GM12878 (cell line): ENCODE results near the gene MORF4L2. TPM values are rescaled to one million over a fixed set of nuclear protein-coding genes. Genes with fewer than 3 reads are reported as not detected.

ENCODE experiments used
- ATAC-seq: fragments of 200-7000 bp; cut with Tn5 transposase; 3 replicates; pipeline ENCODE4 v1.9.1; 2020; ENCODE audit warnings: mild to moderate bottlenecking, moderate library complexity
- BruUV-seq: library from RNA; stranded (reverse); fragments of 400-500 nt; replicated peaks from 2 replicates; lab custom pipeline; 2021; lab: Mats Ljungman, UMichigan
- CTCF ChIA-PET: fragments of 300-600 bp; sonication (Branson Sonifier 250); formaldehyde crosslinking; extraction: SDS; loops from one replicate; lab custom pipeline; 2021; ENCODE audit warnings: inconsistent platforms; lab: Yijun Ruan, JAX
- POLR2A ChIA-PET: fragments of 350-600 bp; formaldehyde crosslinking; extraction: SDS; loops from one replicate; lab custom pipeline; 2021; ENCODE audit warnings: inconsistent platforms; lab: Charles Lee
- RAD21 ChIA-PET: fragments of 300-600 bp; sonication (Branson Sonifier 250); formaldehyde crosslinking; loops from one replicate; lab custom pipeline; 2023; ENCODE audit warnings: antibody characterized with exemption; ENCODE audit not compliant: unreplicated experiment; lab: Charles Lee
- SMC1A ChIA-PET: fragments of 300-600 bp; sonication (Branson Sonifier 250); formaldehyde crosslinking; loops from one replicate; lab custom pipeline; 2023; ENCODE audit not compliant: unreplicated experiment, uncharacterized antibody; lab: Charles Lee
- DNase-seq: peaks from one replicate; pipeline ENCODE4 v3.0.0-alpha.2; 2011; ENCODE audit warnings: low read depth, low spot score
- FAIRE-seq: peaks from 3 replicates; lab custom pipeline; 2011; peaks lifted over from hg19 to GRCh38; lab: Jason Lieb, UNC
- H2AFZ ChIP-seq: 2 replicates; pipeline ENCODE4 v1.6.0; 2011; ENCODE audit warnings: low read depth, low read length, control low read depth; ENCODE audit not compliant: control insufficient read depth
- H3K27ac ChIP-seq: 2 replicates; pipeline ENCODE4 v1.5.1; 2011; ENCODE audit warnings: control low read depth; ENCODE audit not compliant: control insufficient read depth, insufficient read depth
- H3K27me3 ChIP-seq, 2 experiments: replicated peaks in 1 of 2; 2 replicates each; pipeline versions ENCODE4 v1.6.0 to v1.6.1; 2011; ENCODE audit warnings: low read length in 1 of 2; ENCODE audit not compliant: control insufficient read depth in 2 of 2, insufficient read depth in 2 of 2
- H3K36me3 ChIP-seq, 2 experiments: 2 replicates each; pipeline ENCODE4 v1.5.1; 2011; ENCODE audit warnings: low read length in 1 of 2; ENCODE audit not compliant: control insufficient read depth in 2 of 2, insufficient read depth in 2 of 2
- H3K4me1 ChIP-seq: 2 replicates; pipeline ENCODE4 v1.6.1; 2011; ENCODE audit warnings: mild to moderate bottlenecking, low read length, moderate library complexity, mixed read lengths; ENCODE audit not compliant: control insufficient read depth, insufficient read depth
- H3K4me2 ChIP-seq: 2 replicates; pipeline ENCODE4 v1.6.0; 2011; ENCODE audit warnings: control low read depth; ENCODE audit not compliant: control insufficient read depth, insufficient read depth
- H3K4me3 ChIP-seq: fragments of 200-600 bp; sonication (generic); 2 replicates; pipeline ENCODE4 v1.5.1; 2016
- H3K79me2 ChIP-seq: 2 replicates; pipeline ENCODE4 v1.6.0; 2011; ENCODE audit warnings: low read length; ENCODE audit not compliant: control insufficient read depth, insufficient read depth
- H3K9ac ChIP-seq: 2 replicates; pipeline ENCODE4 v1.8.0; 2011; ENCODE audit warnings: low read length, control low read depth, mixed read lengths; ENCODE audit not compliant: control insufficient read depth, insufficient read depth
- H3K9me3 ChIP-seq: replicated peaks from 3 replicates; pipeline ENCODE4 v1.5.1; 2011; ENCODE audit warnings: mild to moderate bottlenecking, low read length; ENCODE audit not compliant: control insufficient read depth, insufficient read depth
- H4K20me1 ChIP-seq: 2 replicates; pipeline ENCODE4 v1.6.0; 2011; ENCODE audit not compliant: control insufficient read depth, insufficient read depth
- CREB1 ChIP-seq: IDR thresholded peaks from 2 replicates; pipeline ENCODE4 v1.6.1; 2012; ENCODE audit warnings: low read depth, mild to moderate bottlenecking, inconsistent platforms
- KAT2A ChIP-seq: conservative IDR thresholded peaks from 2 replicates; pipeline ENCODE4 v1.6.1; 2011; ENCODE audit warnings: low read depth, low read length; ENCODE audit not compliant: control insufficient read depth
- KDM1A ChIP-seq: fragments of 200-600 bp; sonication (generic); IDR thresholded peaks from 2 replicates; pipeline ENCODE4 v1.6.1; 2016; ENCODE audit warnings: borderline replicate concordance
- MEF2B ChIP-seq: fragments of 450-650 bp; IDR thresholded peaks from 2 replicates; pipeline ENCODE4 v1.6.1; 2018; ENCODE audit warnings: mild to moderate bottlenecking, moderate library complexity; ENCODE audit not compliant: partially characterized antibody, poor library complexity, severe bottlenecking
- RAD21 ChIP-seq: IDR thresholded peaks from 2 replicates; pipeline ENCODE4 v1.6.1; 2011; ENCODE audit warnings: mild to moderate bottlenecking, low read depth, low read length, moderate library complexity; ENCODE audit not compliant: insufficient read depth
- SP1 ChIP-seq: IDR thresholded peaks from one replicate; pipeline ENCODE4 v1.6.1; 2011; ENCODE audit warnings: low read depth, low read length
- STAT3 ChIP-seq: IDR thresholded peaks from 2 replicates; pipeline ENCODE4 v1.6.1; 2011; ENCODE audit warnings: low read depth, low read length, improper control_type of control experiment
- SUZ12 ChIP-seq: fragments of 200-600 bp; sonication (generic); IDR thresholded peaks from one replicate; pipeline ENCODE4 v1.6.1; 2018; ENCODE audit warnings: antibody characterized with exemption, mild to moderate bottlenecking; ENCODE audit not compliant: unreplicated experiment
- YY1 ChIP-seq: IDR thresholded peaks from 2 replicates; pipeline ENCODE4 v1.6.1; 2011; ENCODE audit warnings: low read depth, mild to moderate bottlenecking, low read length
- WGBS: methylation state at CpG from one replicate; pipeline ENCODE4 v1.1.6; 2016; ENCODE audit warnings: low lambda C conversion rate; ENCODE audit not compliant: insufficient replicate concordance, insufficient coverage; ENCODE audit errors: missing lambda C conversion rate; 5-methylcytosine and 5-hydroxymethylcytosine counted together
- in situ Hi-C: fragments of 300-500 bp; cut with MboI; formaldehyde crosslinking; loops from 9 replicates; pipeline ENCODE4 v1.14.3; 2018; ENCODE audit warnings: mixed read lengths
- intact Hi-C: fragments of 100-400 bp; cut with micrococcal nuclease; formaldehyde crosslinking; loops from one replicate; pipeline ENCODE4 v1.14.2; 2022; ENCODE audit not compliant: unreplicated experiment
- polyA plus RNA-seq, 11 experiments: library from polyadenylated mRNA; depleted of rRNA in 4 of 11; unstranded in 6 of 11; stranded (reverse) in 5 of 11; fragments of >200 nt; fragmentation: Nextera tagmentation in 4 of 11; fragmentation: Illumina TruSeq in 1 of 11; extraction: Ambion mirVana in 4 of 11; extraction: Trizol in 1 of 11; gene quantifications; 1 replicate in 1 of 11; 2 replicates in 10 of 11; pipeline versions ENCODE4 v1.2.1 to v1.2.3, GENCODE V29; 2011 to 2016; ENCODE audit warnings: inconsistent platforms in 2 of 11, missing spikeins in 2 of 11, low read depth in 1 of 11
- total RNA-seq, 4 experiments: library from RNA; depleted of rRNA in 3 of 4; stranded (reverse); fragments of >200 nt in 3 of 4; fragmentation: Illumina TruSeq in 1 of 4; extraction: Trizol in 1 of 4; gene quantifications; 2 replicates each; pipeline versions ENCODE4 v1.2.1 to v1.2.3, GENCODE V29; 2013 to 2021
- TF ChIP-seq, protein P1 (sequence below): fragments of 450-650 bp; IDR thresholded peaks from 2 replicates; pipeline ENCODE4 v1.6.1; 2017; ENCODE audit warnings: low read depth, mild to moderate bottlenecking, moderate library complexity
- TF ChIP-seq, protein P2 (sequence below): IDR thresholded peaks from 2 replicates; pipeline ENCODE4 v1.6.1; 2012; ENCODE audit warnings: low read depth, low read length, improper control_type of control experiment
- TF ChIP-seq, protein P3 (sequence below): fragments of 450-650 bp; IDR thresholded peaks from 2 replicates; pipeline ENCODE4 v1.6.1; 2016; ENCODE audit warnings: mild to moderate bottlenecking
- TF ChIP-seq, protein P4 (sequence below): fragments of 450-650 bp; formaldehyde crosslinking; IDR thresholded peaks from 2 replicates; pipeline ENCODE4 v1.4.0; 2022; ENCODE audit warnings: mild to moderate bottlenecking, moderate library complexity

Gene MORF4L2
- total and polyA plus RNA-seq, 10 of the 15 experiments (the other 5 are each of a cell fraction or from before 2014, with no cell fraction given): 118 to 311 (median 199) TPM

DNA sequence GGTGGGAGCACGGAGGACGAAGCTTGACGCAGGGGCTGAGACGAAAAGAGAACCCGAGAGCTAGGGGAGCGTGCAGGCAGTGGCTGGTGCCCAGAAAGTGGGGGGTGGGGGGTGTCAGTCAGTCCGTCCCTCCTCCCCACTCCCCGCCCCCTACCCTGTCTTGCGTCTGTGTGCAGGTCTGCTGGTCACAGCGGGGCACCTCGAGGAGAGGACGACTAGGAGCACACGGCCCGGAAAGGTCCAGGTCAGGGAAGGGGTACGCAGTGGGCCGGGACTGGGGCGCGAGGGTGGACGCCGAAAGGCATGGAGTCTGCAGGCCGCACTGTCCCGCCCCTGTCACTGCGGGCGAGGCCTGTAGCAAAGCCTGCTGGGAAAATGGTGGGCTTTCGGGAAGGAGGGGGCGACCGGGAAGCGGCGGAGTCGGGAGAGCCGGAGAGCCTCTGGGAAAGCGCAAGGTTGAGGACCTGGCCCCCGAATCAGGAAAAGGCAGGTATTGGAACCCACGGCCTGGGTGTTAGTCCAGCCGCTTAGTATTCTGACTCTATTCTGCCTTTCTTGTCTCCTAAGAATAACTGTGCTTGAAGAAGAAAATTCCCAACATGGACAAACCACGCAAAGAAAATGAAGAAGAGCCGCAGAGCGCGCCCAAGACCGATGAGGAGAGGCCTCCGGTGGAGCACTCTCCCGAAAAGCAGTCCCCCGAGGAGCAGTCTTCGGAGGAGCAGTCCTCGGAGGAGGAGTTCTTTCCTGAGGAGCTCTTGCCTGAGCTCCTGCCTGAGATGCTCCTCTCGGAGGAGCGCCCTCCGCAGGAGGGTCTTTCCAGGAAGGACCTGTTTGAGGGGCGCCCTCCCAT is 57.0 kb downstream of the MORF4L2 start:
- Histone ChIP-seq H2AFZ (peak overlapping the region; percentile 86), H3K27ac (peak overlapping the region; percentile 16), H4K20me1 (no peaks in the 10 kb centered on the region), H3K4me3 (peak overlapping the region; percentile 60), H3K79me2 (no peaks in the 10 kb centered on the region), H3K27me3 (no peaks in the 10 kb centered on the region), H3K36me3 (no peaks in the 10 kb centered on the region), H3K4me1 (no peaks in the 10 kb centered on the region), H3K9ac (peak overlapping the region; percentile 59), H3K9me3 (no peaks in the 10 kb centered on the region), H3K4me2 (peak overlapping the region; percentile 15)
- BruUV-seq: no TSS peak
- 31% methylated on average over 48 of the region's 49 CpGs for WGBS
- FAIRE-seq: no peak
- ChIA-PET POLR2A (interaction anchor here (0.6 to 1.0 kb wide), 5 partner anchors 22 to 1491 kb away, joined by 3 to 4 read pairs (median 3); partner anchors contain the start of gene TCEAL3), SMC1A (interaction anchor here (0.9 to 1.6 kb wide), 3 partner anchors 56 to 96 kb away, joined by 3 to 6 read pairs (median 4); no protein-coding TSS in a partner anchor), RAD21 (interaction anchor here (0.7 to 1.1 kb wide), 2 partner anchors 96 to 188 kb away, joined by 3 to 6 read pairs; no protein-coding TSS in a partner anchor), CTCF (interaction anchor here (0.7 to 1.8 kb wide), 10 partner anchors 9 to 289 kb away, joined by 3 to 5 read pairs (median 4); no protein-coding TSS in a partner anchor)
- ATAC-seq: peak; percentile 75
- in situ Hi-C loops (no loop called here), intact Hi-C loops (loop anchor here (1.0 kb wide), 1 partner anchor 58 kb away; no protein-coding TSS in a partner anchor)
- no peak for DNase-seq
- TF ChIP-seq, protein P1, sequence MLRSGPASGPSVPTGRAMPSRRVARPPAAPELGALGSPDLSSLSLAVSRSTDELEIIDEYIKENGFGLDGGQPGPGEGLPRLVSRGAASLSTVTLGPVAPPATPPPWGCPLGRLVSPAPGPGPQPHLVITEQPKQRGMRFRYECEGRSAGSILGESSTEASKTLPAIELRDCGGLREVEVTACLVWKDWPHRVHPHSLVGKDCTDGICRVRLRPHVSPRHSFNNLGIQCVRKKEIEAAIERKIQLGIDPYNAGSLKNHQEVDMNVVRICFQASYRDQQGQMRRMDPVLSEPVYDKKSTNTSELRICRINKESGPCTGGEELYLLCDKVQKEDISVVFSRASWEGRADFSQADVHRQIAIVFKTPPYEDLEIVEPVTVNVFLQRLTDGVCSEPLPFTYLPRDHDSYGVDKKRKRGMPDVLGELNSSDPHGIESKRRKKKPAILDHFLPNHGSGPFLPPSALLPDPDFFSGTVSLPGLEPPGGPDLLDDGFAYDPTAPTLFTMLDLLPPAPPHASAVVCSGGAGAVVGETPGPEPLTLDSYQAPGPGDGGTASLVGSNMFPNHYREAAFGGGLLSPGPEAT: 0 out of 2 replicates have a peak, but pooled peaks have one; percentile 20
- TF ChIP-seq SUZ12: no peak
- TF ChIP-seq, protein P2, sequence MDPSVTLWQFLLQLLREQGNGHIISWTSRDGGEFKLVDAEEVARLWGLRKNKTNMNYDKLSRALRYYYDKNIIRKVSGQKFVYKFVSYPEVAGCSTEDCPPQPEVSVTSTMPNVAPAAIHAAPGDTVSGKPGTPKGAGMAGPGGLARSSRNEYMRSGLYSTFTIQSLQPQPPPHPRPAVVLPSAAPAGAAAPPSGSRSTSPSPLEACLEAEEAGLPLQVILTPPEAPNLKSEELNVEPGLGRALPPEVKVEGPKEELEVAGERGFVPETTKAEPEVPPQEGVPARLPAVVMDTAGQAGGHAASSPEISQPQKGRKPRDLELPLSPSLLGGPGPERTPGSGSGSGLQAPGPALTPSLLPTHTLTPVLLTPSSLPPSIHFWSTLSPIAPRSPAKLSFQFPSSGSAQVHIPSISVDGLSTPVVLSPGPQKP: no peak
- TF ChIP-seq SP1: no peak
- no peak for TF ChIP-seq KDM1A
- TF ChIP-seq YY1: peak; percentile 54; the same call in 1 of the 2 replicates
- peak; percentile 9 for TF ChIP-seq MEF2B
- no peak for TF ChIP-seq KAT2A
- TF ChIP-seq CREB1: no peak
- TF ChIP-seq, protein P3, sequence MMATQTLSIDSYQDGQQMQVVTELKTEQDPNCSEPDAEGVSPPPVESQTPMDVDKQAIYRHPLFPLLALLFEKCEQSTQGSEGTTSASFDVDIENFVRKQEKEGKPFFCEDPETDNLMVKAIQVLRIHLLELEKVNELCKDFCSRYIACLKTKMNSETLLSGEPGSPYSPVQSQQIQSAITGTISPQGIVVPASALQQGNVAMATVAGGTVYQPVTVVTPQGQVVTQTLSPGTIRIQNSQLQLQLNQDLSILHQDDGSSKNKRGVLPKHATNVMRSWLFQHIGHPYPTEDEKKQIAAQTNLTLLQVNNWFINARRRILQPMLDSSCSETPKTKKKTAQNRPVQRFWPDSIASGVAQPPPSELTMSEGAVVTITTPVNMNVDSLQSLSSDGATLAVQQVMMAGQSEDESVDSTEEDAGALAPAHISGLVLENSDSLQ: peak; percentile 72
- no peak for TF ChIP-seq STAT3
- TF ChIP-seq, protein P4, sequence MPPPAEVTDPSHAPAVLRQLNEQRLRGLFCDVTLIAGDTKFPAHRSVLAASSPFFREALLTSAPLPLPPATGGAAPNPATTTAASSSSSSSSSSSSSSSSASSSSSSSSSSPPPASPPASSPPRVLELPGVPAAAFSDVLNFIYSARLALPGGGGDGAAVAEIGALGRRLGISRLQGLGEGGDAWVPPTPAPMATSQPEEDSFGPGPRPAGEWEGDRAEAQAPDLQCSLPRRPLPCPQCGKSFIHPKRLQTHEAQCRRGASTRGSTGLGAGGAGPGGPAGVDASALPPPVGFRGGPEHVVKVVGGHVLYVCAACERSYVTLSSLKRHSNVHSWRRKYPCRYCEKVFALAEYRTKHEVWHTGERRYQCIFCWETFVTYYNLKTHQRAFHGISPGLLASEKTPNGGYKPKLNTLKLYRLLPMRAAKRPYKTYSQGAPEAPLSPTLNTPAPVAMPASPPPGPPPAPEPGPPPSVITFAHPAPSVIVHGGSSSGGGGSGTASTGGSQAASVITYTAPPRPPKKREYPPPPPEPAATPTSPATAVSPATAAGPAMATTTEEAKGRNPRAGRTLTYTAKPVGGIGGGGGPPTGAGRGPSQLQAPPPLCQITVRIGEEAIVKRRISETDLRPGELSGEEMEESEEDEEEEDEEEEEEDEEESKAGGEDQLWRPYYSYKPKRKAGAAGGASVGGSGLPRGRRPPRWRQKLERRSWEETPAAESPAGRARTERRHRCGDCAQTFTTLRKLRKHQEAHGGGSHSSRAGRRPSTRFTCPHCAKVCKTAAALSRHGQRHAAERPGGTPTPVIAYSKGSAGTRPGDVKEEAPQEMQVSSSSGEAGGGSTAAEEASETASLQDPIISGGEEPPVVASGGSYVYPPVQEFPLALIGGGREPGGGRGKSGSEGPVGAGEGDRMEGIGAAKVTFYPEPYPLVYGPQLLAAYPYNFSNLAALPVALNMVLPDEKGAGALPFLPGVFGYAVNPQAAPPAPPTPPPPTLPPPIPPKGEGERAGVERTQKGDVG (CRISPR knock-in tag): no peak
- peak; percentile 32; the same call in 1 of the 2 replicates for TF ChIP-seq RAD21
